WTC11 (cell line): ENCODE data around the gene HPN. TPM values are rescaled to one million over a fixed set of nuclear protein-coding genes. Genes with fewer than 3 reads are reported as not detected.

Experiments
- ATAC-seq: fragments of 200-7000 bp; cut with Tn5 transposase; 2 replicates; pipeline ENCODE4 v1.10.0; 2021; ENCODE audit warnings: mild to moderate bottlenecking, moderate library complexity
- CTCF ChIA-PET: fragments of 300-600 bp; sonication (Branson Sonifier 250); formaldehyde crosslinking; loops from one replicate; lab custom pipeline; 2021; ENCODE audit warnings: antibody characterized with exemption; lab: Charles Lee
- POLR2A ChIA-PET: fragments of 350-600 bp; sonication (Branson Sonifier 250); formaldehyde crosslinking; loops from one replicate; lab custom pipeline; 2021; ENCODE audit warnings: antibody characterized with exemption; lab: Charles Lee
- DNase-seq: peaks from one replicate; pipeline ENCODE4 v3.0.0; 2021; ENCODE audit warnings: low spot score
- H3K27ac Mint-ChIP-seq: 2 replicates; pipeline ENCODE4 v1.8.0; 2021; ENCODE audit warnings: mixed read lengths
- H3K27me3 Mint-ChIP-seq: 2 replicates; pipeline ENCODE4 v1.8.0; 2021; ENCODE audit warnings: low read depth, mild to moderate bottlenecking, moderate library complexity, mixed read lengths
- H3K36me3 Mint-ChIP-seq: 2 replicates; pipeline ENCODE4 v1.8.0; 2021; ENCODE audit warnings: mixed read lengths
- H3K4me1 Mint-ChIP-seq: 2 replicates; pipeline ENCODE4 v1.8.0; 2022; ENCODE audit warnings: mixed read lengths
- H3K4me3 Mint-ChIP-seq: 2 replicates; pipeline ENCODE4 v1.8.0; 2021; ENCODE audit warnings: mild to moderate bottlenecking, moderate library complexity, mixed read lengths
- H3K9me3 Mint-ChIP-seq: 2 replicates; pipeline ENCODE4 v1.8.0; 2021; ENCODE audit warnings: mixed read lengths
- CREB1 ChIP-seq: sonication (generic); formaldehyde crosslinking; IDR thresholded peaks from 2 replicates; pipeline ENCODE4 v1.8.0; 2023; ENCODE audit warnings: mild to moderate bottlenecking, missing genetic modification reagents
- E2F1 ChIP-seq: sonication (generic); formaldehyde crosslinking; IDR thresholded peaks from 2 replicates; pipeline ENCODE4 v1.8.0; 2022; ENCODE audit warnings: mild to moderate bottlenecking, missing genetic modification reagents
- E2F5 ChIP-seq: sonication (generic); formaldehyde crosslinking; IDR thresholded peaks from 2 replicates; pipeline ENCODE4 v1.8.1; 2022; ENCODE audit warnings: mild to moderate bottlenecking, moderate library complexity, missing genetic modification reagents
- ETV6 ChIP-seq: sonication (generic); formaldehyde crosslinking; IDR thresholded peaks from 2 replicates; pipeline ENCODE4 v1.8.1; 2022; ENCODE audit warnings: mild to moderate bottlenecking, missing genetic modification reagents
- FOXP1 ChIP-seq: sonication (generic); formaldehyde crosslinking; IDR thresholded peaks from 2 replicates; pipeline ENCODE4 v1.8.0; 2022; ENCODE audit warnings: missing genetic modification reagents, mild to moderate bottlenecking, moderate library complexity, borderline replicate concordance
- GABPB1 ChIP-seq: sonication (generic); formaldehyde crosslinking; IDR thresholded peaks from 2 replicates; pipeline ENCODE4 v1.8.1; 2023; ENCODE audit warnings: mild to moderate bottlenecking, missing genetic modification reagents
- GTF2I ChIP-seq: fragments of 250-450 bp; sonication (Bioruptor Pico); conservative IDR thresholded peaks from 2 replicates; pipeline ENCODE4 v1.4.0; 2021; ENCODE audit warnings: mild to moderate bottlenecking
- HMGA2 ChIP-seq: fragments of 250-450 bp; sonication (Bioruptor Pico); IDR thresholded peaks from 2 replicates; pipeline ENCODE4 v1.4.0; 2021; ENCODE audit warnings: mild to moderate bottlenecking, moderate library complexity
- IRF2 ChIP-seq: sonication (generic); formaldehyde crosslinking; IDR thresholded peaks from 2 replicates; pipeline ENCODE4 v1.8.0; 2022; ENCODE audit warnings: low read depth, missing genetic modification reagents, borderline replicate concordance
- JUN ChIP-seq: sonication (generic); formaldehyde crosslinking; IDR thresholded peaks from 2 replicates; pipeline ENCODE4 v1.8.0; 2023; ENCODE audit warnings: mild to moderate bottlenecking, missing genetic modification reagents
- PRRX2 ChIP-seq: fragments of 250-450 bp; sonication (Bioruptor Pico); IDR thresholded peaks from 2 replicates; pipeline ENCODE4 v1.8.0; 2021; ENCODE audit warnings: mild to moderate bottlenecking
- TCF7 ChIP-seq: sonication (generic); formaldehyde crosslinking; IDR thresholded peaks from 2 replicates; pipeline ENCODE4 v1.8.0; 2022; ENCODE audit warnings: mild to moderate bottlenecking, low read depth, missing genetic modification reagents, moderate library complexity
- TP53 ChIP-seq: sonication (generic); formaldehyde crosslinking; IDR thresholded peaks from 2 replicates; pipeline ENCODE4 v1.8.1; 2023; ENCODE audit warnings: mild to moderate bottlenecking, missing genetic modification reagents
- ZNF138 ChIP-seq: sonication (generic); formaldehyde crosslinking; conservative IDR thresholded peaks from 2 replicates; pipeline ENCODE4 v1.8.1; 2022; ENCODE audit warnings: mild to moderate bottlenecking, moderate library complexity, missing genetic modification reagents
- ZNF281 ChIP-seq: sonication (generic); formaldehyde crosslinking; IDR thresholded peaks from 2 replicates; pipeline ENCODE4 v1.8.0; 2023; ENCODE audit warnings: mild to moderate bottlenecking, missing genetic modification reagents
- ZNF416 ChIP-seq: fragments of 250-450 bp; sonication (Bioruptor Pico); IDR thresholded peaks from 2 replicates; pipeline ENCODE4 v1.9.0; 2021; ENCODE audit warnings: mild to moderate bottlenecking, inconsistent platforms
- ZNF671 ChIP-seq: fragments of 250-450 bp; sonication (Bioruptor Pico); IDR thresholded peaks from 2 replicates; pipeline ENCODE4 v1.8.0; 2021; ENCODE audit warnings: mild to moderate bottlenecking
- total RNA-seq: library from RNA; stranded (reverse); gene quantifications from 3 replicates; pipeline ENCODE4 v1.2.3, GENCODE V29; 2021
- TF ChIP-seq, protein P1 (sequence below): fragments of 250-450 bp; sonication (Bioruptor Pico); IDR thresholded peaks from 2 replicates; pipeline ENCODE4 v1.9.0; 2021; ENCODE audit warnings: mild to moderate bottlenecking
- TF ChIP-seq, protein P2 (sequence below): sonication (generic); formaldehyde crosslinking; IDR thresholded peaks from 2 replicates; pipeline ENCODE4 v1.8.1; 2023; ENCODE audit warnings: mild to moderate bottlenecking, missing genetic modification reagents, moderate library complexity

HPN gene
- total RNA-seq, 1 experiment from 2014 or later: 20.8 TPM

DNA sequence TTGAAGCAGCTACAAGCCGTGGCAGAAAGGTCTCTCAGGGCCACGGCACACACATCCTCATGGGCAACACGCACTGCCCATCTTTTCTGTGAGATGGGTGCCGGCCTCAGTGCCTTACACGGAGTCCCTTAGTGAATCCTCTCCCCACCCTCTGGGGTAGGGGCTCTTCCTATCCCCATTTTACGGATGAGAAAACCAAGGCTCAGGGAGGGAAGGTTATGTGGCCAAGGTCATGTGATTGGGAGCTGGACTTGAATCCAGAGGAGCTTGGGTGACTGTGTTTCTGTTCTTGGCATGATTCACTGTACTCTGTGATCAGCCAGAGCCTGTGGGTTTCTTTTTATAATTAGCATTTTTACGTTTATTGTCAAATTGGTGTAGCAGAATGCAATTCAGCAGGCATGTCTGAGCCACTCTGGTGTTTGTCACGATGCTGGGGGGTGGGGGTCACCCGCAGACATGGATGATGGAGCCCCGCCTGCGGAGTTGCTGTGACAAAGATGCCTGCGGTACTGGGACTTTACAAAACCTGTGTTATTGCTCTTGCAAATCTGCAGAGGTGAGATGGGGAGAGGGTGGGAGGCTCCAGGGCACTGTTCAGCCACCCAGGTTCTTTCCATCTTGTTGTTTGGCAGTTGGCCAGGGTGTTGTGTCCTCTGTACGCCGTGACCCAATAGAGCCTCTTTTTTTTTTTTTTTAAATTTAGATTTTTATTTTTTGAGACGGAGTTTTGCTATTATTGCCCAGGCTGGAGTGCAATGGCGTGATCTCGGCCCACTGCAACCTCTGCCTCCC is 6.7 kb upstream of the HPN start:
- ChIA-PET POLR2A (interaction anchor here (0.6 kb wide), 1 partner anchor 37 kb away, joined by 7 read pairs; no protein-coding TSS in a partner anchor), CTCF (interaction anchor here (0.6 to 2.7 kb wide), 4 partner anchors 10 to 190 kb away, joined by 3 to 14 read pairs (median 4); no protein-coding TSS in a partner anchor)
- H3K4me1 Mint-ChIP-seq: peaks cover 13% of the 10 kb centered on the region
- no peak overlapping the region for H3K27ac Mint-ChIP-seq
- no peak for ATAC-seq
- no peak overlapping the region for H3K4me3 Mint-ChIP-seq
- TF ChIP-seq ZNF671 (CRISPR knock-in tag) (no peak), FOXP1 (CRISPR knock-in tag) (no peak), ZNF281 (CRISPR knock-in tag) (no peak), ZNF416 (CRISPR knock-in tag) (no peak), IRF2 (no peak), CREB1 (CRISPR knock-in tag) (no peak), JUN (CRISPR knock-in tag) (no peak), HMGA2 (CRISPR knock-in tag) (no peak), TCF7 (no peak), ZNF138 (CRISPR knock-in tag) (no peak), ETV6 (CRISPR knock-in tag) (no peak), TP53 (CRISPR knock-in tag) (no peak), GABPB1 (CRISPR knock-in tag) (no peak), E2F5 (CRISPR knock-in tag) (no peak), GTF2I (no peak), E2F1 (CRISPR knock-in tag) (no peak), PRRX2 (CRISPR knock-in tag) (no peak)
- TF ChIP-seq, protein P1, sequence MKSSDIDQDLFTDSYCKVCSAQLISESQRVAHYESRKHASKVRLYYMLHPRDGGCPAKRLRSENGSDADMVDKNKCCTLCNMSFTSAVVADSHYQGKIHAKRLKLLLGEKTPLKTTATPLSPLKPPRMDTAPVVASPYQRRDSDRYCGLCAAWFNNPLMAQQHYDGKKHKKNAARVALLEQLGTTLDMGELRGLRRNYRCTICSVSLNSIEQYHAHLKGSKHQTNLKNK (CRISPR knock-in tag): no peak
- TF ChIP-seq, protein P2, sequence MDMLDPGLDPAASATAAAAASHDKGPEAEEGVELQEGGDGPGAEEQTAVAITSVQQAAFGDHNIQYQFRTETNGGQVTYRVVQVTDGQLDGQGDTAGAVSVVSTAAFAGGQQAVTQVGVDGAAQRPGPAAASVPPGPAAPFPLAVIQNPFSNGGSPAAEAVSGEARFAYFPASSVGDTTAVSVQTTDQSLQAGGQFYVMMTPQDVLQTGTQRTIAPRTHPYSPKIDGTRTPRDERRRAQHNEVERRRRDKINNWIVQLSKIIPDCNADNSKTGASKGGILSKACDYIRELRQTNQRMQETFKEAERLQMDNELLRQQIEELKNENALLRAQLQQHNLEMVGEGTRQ (CRISPR knock-in tag): no peak
- TF ChIP-seq, all 79 proteins: peak for 0
- Mint-ChIP-seq H3K27me3 (peaks cover 40% of the 10 kb centered on the region), H3K9me3 (no peaks in the 10 kb centered on the region), H3K36me3 (peaks cover 2% of the 10 kb centered on the region; the same call in 1 of the 2 replicates)
- DNase-seq: no peak
